PC-9 (cell line): ENCODE results near the gene SF3B2. TPM values are rescaled to one million over a fixed set of nuclear protein-coding genes. Genes with fewer than 3 reads are reported as not detected.

Experiments used
- BruUV-seq: library from RNA; stranded (reverse); fragments of 400-500 nt; replicated peaks from 2 replicates; lab custom pipeline; 2021; lab: Mats Ljungman, UMichigan
- CTCF ChIA-PET: fragments of 300-600 bp; sonication (Branson Sonifier 250); formaldehyde crosslinking; loops from one replicate; lab custom pipeline; 2022; ENCODE audit warnings: antibody characterized with exemption; lab: Charles Lee
- POLR2A ChIA-PET: fragments of 300-600 bp; sonication (Branson Sonifier 250); formaldehyde crosslinking; loops from one replicate; lab custom pipeline; 2022; ENCODE audit warnings: antibody characterized with exemption; ENCODE audit not compliant: unreplicated experiment; lab: Charles Lee
- DNase-seq, 2 experiments: peaks; one replicate each; pipeline versions ENCODE4 v3.0.0 to v3.0.0-alpha.2; 2015 to 2022; ENCODE audit warnings: mixed read lengths in 1 of 2
- H2AFZ ChIP-seq: fragments of 200-600 bp; sonication (generic); 2 replicates; pipeline ENCODE4 v1.8.1; 2017; ENCODE audit warnings: antibody characterized with exemption
- H3F3A ChIP-seq: fragments of 200-600 bp; sonication (generic); 2 replicates; pipeline ENCODE4 v1.8.1; 2017; ENCODE audit warnings: antibody characterized with exemption, mild to moderate bottlenecking, low read depth; ENCODE audit not compliant: insufficient read depth
- H3K27ac ChIP-seq: fragments of 200-600 bp; sonication (generic); 2 replicates; pipeline ENCODE4 v1.6.1; 2016; ENCODE audit warnings: mixed run types
- H3K27me3 ChIP-seq: fragments of 200-600 bp; sonication (generic); 2 replicates; pipeline ENCODE4 v1.6.1; 2016; ENCODE audit warnings: low read depth, mixed run types; ENCODE audit not compliant: insufficient read depth
- H3K36me3 ChIP-seq: fragments of 200-600 bp; sonication (generic); 2 replicates; pipeline ENCODE4 v1.6.1; 2016; ENCODE audit warnings: low read depth, mixed run types
- H3K4me1 ChIP-seq: fragments of 200-600 bp; sonication (generic); replicated peaks from 2 replicates; pipeline ENCODE4 v1.6.1; 2016; ENCODE audit warnings: mixed run types; ENCODE audit not compliant: insufficient read depth
- H3K4me2 ChIP-seq: fragments of 200-600 bp; sonication (generic); 2 replicates; pipeline ENCODE4 v1.6.1; 2017; ENCODE audit warnings: mixed run types
- H3K4me3 ChIP-seq: fragments of 200-600 bp; sonication (generic); 2 replicates; pipeline ENCODE4 v1.6.1; 2016; ENCODE audit warnings: mixed run types
- H3K79me2 ChIP-seq: fragments of 200-600 bp; sonication (generic); 2 replicates; pipeline ENCODE4 v1.6.1; 2017; ENCODE audit warnings: low read depth, mixed run types
- H3K9me2 ChIP-seq: fragments of 200-600 bp; sonication (generic); 2 replicates; pipeline ENCODE4 v1.8.1; 2017; ENCODE audit warnings: mild to moderate bottlenecking; ENCODE audit not compliant: insufficient read depth
- H3K9me3 ChIP-seq: fragments of 200-600 bp; sonication (generic); 2 replicates; pipeline ENCODE4 v1.8.1; 2016; ENCODE audit warnings: low read depth; ENCODE audit not compliant: insufficient read depth
- H4K20me1 ChIP-seq: fragments of 200-600 bp; sonication (generic); 2 replicates; pipeline ENCODE4 v1.8.1; 2017; ENCODE audit not compliant: insufficient read depth
- CTCF ChIP-seq: fragments of 200-600 bp; sonication (generic); conservative IDR thresholded peaks from 2 replicates; pipeline ENCODE4 v1.6.1; 2017; ENCODE audit warnings: mixed run types, antibody characterized with exemption, mild to moderate bottlenecking, moderate library complexity
- EZH2 ChIP-seq: fragments of 200-600 bp; sonication (generic); IDR thresholded peaks from 2 replicates; pipeline ENCODE4 v1.8.0; 2017; ENCODE audit warnings: antibody characterized with exemption, low read depth
- intact Hi-C: fragments of 100-400 bp; cut with micrococcal nuclease; formaldehyde crosslinking; loops from one replicate; pipeline ENCODE4 v1.10.0; 2022; ENCODE audit not compliant: unreplicated experiment
- total RNA-seq: library from RNA; stranded (reverse); gene quantifications from 2 replicates; pipeline ENCODE4 v1.2.3, GENCODE V29; 2021

SF3B2 gene
- total RNA-seq, 1 experiment from 2014 or later, result 224 TPM

- CTCF ChIA-PET, result interaction anchor here (0.7 kb wide), 1 partner anchor 100 kb away, joined by 3 read pairs; no protein-coding TSS in a partner anchor
- BruUV-seq, result no TSS peak
Observed at GRCh38 chr11:66032957-66033735, 19.0 kb upstream of the SF3B2 start.

GRCh38 chr11:66035653-66036333 is 16.4 kb upstream of the SF3B2 start:
- Histone ChIP-seq H4K20me1 (no peaks in the 10 kb centered on the region), H3K27ac (no peak overlapping the region), H2AFZ (no peak overlapping the region), H3K36me3 (no peaks in the 10 kb centered on the region), H3K4me2 (no peak overlapping the region), H3K4me3 (no peak overlapping the region), H3K9me2 (no peaks in the 10 kb centered on the region), H3K27me3 (no peaks in the 10 kb centered on the region), H3K4me1 (no peaks in the 10 kb centered on the region), H3K9me3 (no peaks in the 10 kb centered on the region), H3F3A (peaks cover 15% of the 10 kb centered on the region; the same call in 1 of the 2 replicates), H3K79me2 (no peaks in the 10 kb centered on the region)
- BruUV-seq, result no TSS peak
- intact Hi-C loops, result no loop called here
- ChIA-PET POLR2A (interaction anchor here (0.7 kb wide), 1 partner anchor 149 kb away, joined by 4 read pairs; no protein-coding TSS in a partner anchor), CTCF (interaction anchor here (0.5 kb wide), 1 partner anchor 35 kb away, joined by 5 read pairs; no protein-coding TSS in a partner anchor)
- DNase-seq, result no peak
- TF ChIP-seq EZH2 (no peak), CTCF (no peak)

More at GRCh38 chr11:66032957-66033735, 19.0 kb upstream of the SF3B2 start:
- POLR2A ChIA-PET, result no interaction called here
- Histone ChIP-seq H3K4me3 (no peak overlapping the region), H3K79me2 (no peaks in the 10 kb centered on the region), H3K9me3 (no peaks in the 10 kb centered on the region), H3K9me2 (no peaks in the 10 kb centered on the region), H2AFZ (no peak overlapping the region), H3K4me2 (no peak overlapping the region), H3K36me3 (no peaks in the 10 kb centered on the region), H3F3A (peaks cover 15% of the 10 kb centered on the region; the same call in 1 of the 2 replicates), H3K4me1 (no peaks in the 10 kb centered on the region), H3K27me3 (no peaks in the 10 kb centered on the region), H3K27ac (no peak overlapping the region), H4K20me1 (no peaks in the 10 kb centered on the region)
- no peak for DNase-seq
- intact Hi-C loops, result no loop called here
- TF ChIP-seq CTCF (no peak), EZH2 (no peak)

GRCh38 chr11:66036334-66036710 is 15.8 kb upstream of the SF3B2 start:
- TF ChIP-seq CTCF, result no peak
- no peak for TF ChIP-seq EZH2
- Histone ChIP-seq H3K9me3 (no peaks in the 10 kb centered on the region), H4K20me1 (no peaks in the 10 kb centered on the region), H3K4me2 (no peak overlapping the region), H3F3A (peaks cover 10% of the 10 kb centered on the region; the same call in 1 of the 2 replicates), H3K4me3 (no peak overlapping the region), H3K27ac (no peak overlapping the region), H3K9me2 (no peaks in the 10 kb centered on the region), H3K36me3 (no peaks in the 10 kb centered on the region), H2AFZ (no peak overlapping the region), H3K4me1 (no peaks in the 10 kb centered on the region), H3K27me3 (no peaks in the 10 kb centered on the region), H3K79me2 (no peaks in the 10 kb centered on the region)
- ChIA-PET POLR2A (no interaction called here), CTCF (interaction anchor here (0.5 kb wide), 1 partner anchor 35 kb away, joined by 5 read pairs; no protein-coding TSS in a partner anchor)
- BruUV-seq, result no TSS peak
- no peak for DNase-seq
- intact Hi-C loops, result no loop called here
